Renal pelvis (tissue), 12 donors: Measurements from ENCODE around the gene ELAPOR1. TPM values are rescaled to one million over a fixed set of nuclear protein-coding genes. Genes with fewer than 3 reads are reported as not detected.

Source experiments
- DNase-seq: peaks from one replicate; pipeline ENCODE4 v3.0.0-alpha.2; 2013
- long read RNA-seq, 16 experiments: transcript quantifications; one replicate each; lab custom pipeline, GENCODE V29; 2026
- polyA plus RNA-seq, 3 donors: library from polyadenylated mRNA; unstranded; fragments of 120-200 nt; gene quantifications; one replicate each; pipeline ENCODE4 v1.2.1, GENCODE V29; 2013; ENCODE audit not compliant: insufficient read length in 3 of 3

The ELAPOR1 gene
- 1 to 10 TPM; 1.4 to 2.1 (median 2.1) TPM for polyA plus RNA-seq
- long read RNA-seq, donor 1 = 0 reads
- long read RNA-seq, donor 2 = 0 reads
- long read RNA-seq, donor 3 = 0 reads
- long read RNA-seq, donor 4 = 0 reads
- long read RNA-seq, donor 5 = 0 reads
- long read RNA-seq, donor 6 = 0 reads
- long read RNA-seq, donor 7 = 0 reads
- long read RNA-seq, donor 8 = 0 reads
- long read RNA-seq, donor 9 = 0 reads
- long read RNA-seq, donor 10 = 0 reads
- long read RNA-seq, donor 11 = 0 reads
- long read RNA-seq, donor 12 = 0 reads
- long read RNA-seq, donor 13 = 0 reads
- long read RNA-seq, donor 14 = 0 reads
- long read RNA-seq, donor 15, full-length matches to known transcripts = 3 of 18 reads
- long read RNA-seq, donor 15, partial matches to known transcripts = 15 of 18 reads
- long read RNA-seq, donor 15, other reads (novel, unspliced or antisense) = 0 of 18 reads
- long read RNA-seq, donor 16 = 0 reads

GRCh38 chr1:109113590-109114341 lies at the start of gene ELAPOR1:
TSS of gene ELAPOR1 (plus strand) at chr1:109114115. CDS start at chr1:109114184, 69 bp downstream.
- no peak for DNase-seq

- no peak for DNase-seq
Observed at GRCh38 chr1:109065137-109065536, 48.8 kb upstream of the ELAPOR1 start.

- DNase-seq = no peak
Observed at GRCh38 chr1:109067883-109068282, 46.0 kb upstream of the ELAPOR1 start.

- no peak for DNase-seq
Observed at GRCh38 chr1:109069294-109069693, 44.6 kb upstream of the ELAPOR1 start.

GRCh38 chr1:109075531-109076490 lies 38.1 kb upstream of the ELAPOR1 start, which contains the start of gene TAF13:
TSS of gene TAF13 (minus strand) at chr1:109076003. CDS start at chr1:109075947, 56 bp downstream.
- peak; percentile 95 for DNase-seq

GRCh38 chr1:109078317-109078716 lies 35.6 kb upstream of the ELAPOR1 start:
- DNase-seq = no peak

- DNase-seq = no peak
Observed at GRCh38 chr1:109079240-109079622, 34.7 kb upstream of the ELAPOR1 start.

- DNase-seq = no peak
Observed at GRCh38 chr1:109080441-109081082, 33.4 kb upstream of the ELAPOR1 start.

- no peak for DNase-seq
Observed at GRCh38 chr1:109083501-109083900, 30.4 kb upstream of the ELAPOR1 start.

GRCh38 chr1:109083923-109084322 lies 30.0 kb upstream of the ELAPOR1 start:
- no peak for DNase-seq

GRCh38 chr1:109084563-109085517 lies 29.1 kb upstream of the ELAPOR1 start:
- no peak for DNase-seq

GRCh38 chr1:109089242-109090015 lies 24.5 kb upstream of the ELAPOR1 start:
- DNase-seq = peak; percentile 43

GRCh38 chr1:109090196-109091077 lies 23.5 kb upstream of the ELAPOR1 start, which contains the start of gene TMEM167B:
TSS of gene TMEM167B (plus strand) at chr1:109090764. CDS start at chr1:109090873, 109 bp downstream.
- peak; percentile 93 for DNase-seq

GRCh38 chr1:109091078-109091838 lies 22.7 kb upstream of the ELAPOR1 start:
- peak; percentile 38 for DNase-seq

- DNase-seq = no peak
Observed at GRCh38 chr1:109091839-109092193, 22.1 kb upstream of the ELAPOR1 start.

- no peak for DNase-seq
Observed at GRCh38 chr1:109094377-109094803, 19.5 kb upstream of the ELAPOR1 start.

GRCh38 chr1:109094871-109095270 lies 19.0 kb upstream of the ELAPOR1 start:
- DNase-seq = no peak
